Measurements from ENCODE around the gene NDUFA13.

DNA sequence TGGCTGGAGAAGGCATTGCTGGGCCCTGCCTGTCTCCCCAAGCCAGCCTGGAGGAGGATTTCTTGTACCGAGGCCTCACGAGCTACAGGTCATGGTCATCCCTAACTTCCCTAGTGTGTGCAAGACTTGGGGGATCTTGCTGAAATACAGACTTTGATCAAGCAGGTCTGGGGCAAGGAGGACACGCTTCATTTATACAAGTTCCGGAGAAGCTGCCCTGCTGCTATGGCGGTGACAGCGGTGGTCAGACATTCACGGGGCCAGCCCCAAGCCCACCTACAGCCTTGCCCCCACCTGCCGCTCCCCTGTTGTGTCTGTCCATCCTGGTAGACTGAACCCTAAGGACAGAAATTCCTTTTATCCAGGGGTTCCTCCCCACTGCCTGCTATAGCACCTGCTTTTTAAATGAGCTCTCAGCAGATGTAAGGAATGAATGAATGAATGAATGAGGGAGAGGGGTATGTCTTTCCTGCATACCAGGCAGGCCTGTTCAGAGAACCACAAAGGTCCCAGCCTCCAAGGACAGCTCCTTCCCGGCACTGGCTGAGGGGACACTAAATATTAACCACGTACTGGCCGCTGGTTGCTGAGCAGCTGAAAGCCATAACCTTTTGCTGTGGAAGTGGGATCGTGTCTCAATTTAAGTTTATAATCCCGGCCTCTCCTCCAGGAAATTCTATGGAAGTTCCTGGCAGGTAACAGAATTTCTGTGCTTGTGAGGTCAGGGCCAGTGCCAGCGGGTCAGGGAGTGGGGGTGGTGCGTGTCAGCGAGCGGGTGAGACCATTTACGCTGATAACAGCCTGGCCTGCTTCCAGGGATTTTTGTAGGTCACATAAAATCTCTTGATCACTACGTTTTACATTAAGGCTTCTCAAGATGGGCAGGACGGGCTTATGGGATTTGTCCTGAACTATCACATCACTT is 27.8 kb upstream of the NDUFA13 start:
- TF ChIP-seq CTCF (IDR thresholded peaks at IDR 0.05) = no peak
- no peak for TF ChIP-seq POLR2AphosphoS5 (IDR thresholded peaks at IDR 0.05)
